Epithelial cell of esophagus (primary cell): ENCODE results near the gene GYG2.

Experiments
- DNase-seq: peaks from one replicate; pipeline ENCODE4 v3.0.0; 2010; ENCODE audit warnings: low read depth
- H3K4me3 ChIP-seq: 2 replicates; pipeline ENCODE4 v1.5.1; 2011; ENCODE audit warnings: mild to moderate bottlenecking, low read length, control low read depth
- CTCF ChIP-seq: IDR thresholded peaks from 2 replicates; pipeline ENCODE4 v1.5.1; 2011; ENCODE audit warnings: low read depth, mild to moderate bottlenecking, low read length, control low read depth, inconsistent platforms; ENCODE audit not compliant: insufficient read depth; ENCODE audit errors: missing control alignments

Gene GYG2

GRCh38 chrX:2819345-2820135 lies 9.2 kb upstream of the GYG2 start:
- peak; percentile 27 for DNase-seq
- H3K4me3 ChIP-seq = no peak overlapping the region
- peak; percentile 45 for TF ChIP-seq CTCF

- no peak for TF ChIP-seq CTCF
- H3K4me3 ChIP-seq = no peak overlapping the region
- DNase-seq = peak; percentile 9
Observed at GRCh38 chrX:2820136-2820771, 8.5 kb upstream of the GYG2 start.

GRCh38 chrX:2823795-2824386 lies 4.8 kb upstream of the GYG2 start:
- H3K4me3 ChIP-seq = no peak overlapping the region
- no peak for TF ChIP-seq CTCF
- DNase-seq = no peak

GRCh38 chrX:2824886-2825285 lies 3.8 kb upstream of the GYG2 start:
- H3K4me3 ChIP-seq = no peak overlapping the region
- no peak for DNase-seq
- no peak for TF ChIP-seq CTCF

- no peak for DNase-seq
- TF ChIP-seq CTCF = no peak
- H3K4me3 ChIP-seq = no peak overlapping the region
Observed at GRCh38 chrX:2828959-2829411, 255 bp downstream of the GYG2 start.

- DNase-seq = no peak
- no peak for TF ChIP-seq CTCF
- H3K4me3 ChIP-seq = no peak overlapping the region
Observed at GRCh38 chrX:2829469-2830246, 928 bp downstream of the GYG2 start.
